K562 (cell line): ENCODE results near the gene MYADML2. TPM values are rescaled to one million over a fixed set of nuclear protein-coding genes. Genes with fewer than 3 reads are reported as not detected.

Experiments used
- ADNP ChIP-seq: fragments of 200-800 bp; sonication (Bioruptor generic); IDR thresholded peaks from 2 replicates; pipeline ENCODE4 v1.6.1; 2016; ENCODE audit warnings: missing genetic modification characterization, missing compliant biosample characterization
- E2F3 ChIP-seq: fragments of 250-450 bp; sonication (Bioruptor Pico); IDR thresholded peaks from 2 replicates; pipeline ENCODE4 v1.4.0; 2020; ENCODE audit warnings: mild to moderate bottlenecking
- ILK ChIP-seq: fragments of 450-650 bp; IDR thresholded peaks from 2 replicates; pipeline ENCODE4 v1.6.1; 2016; ENCODE audit warnings: missing genetic modification characterization, low read depth, mild to moderate bottlenecking, missing compliant biosample characterization, moderate library complexity, borderline replicate concordance
- KAT2B ChIP-seq: IDR thresholded peaks from one replicate; pipeline ENCODE4 v1.6.1; 2012; ENCODE audit warnings: low read depth, mild to moderate bottlenecking, control low read depth, inconsistent platforms, low read length, moderate library complexity
- MTF1 ChIP-seq: fragments of 250-450 bp; sonication (Bioruptor Pico); IDR thresholded peaks from 2 replicates; pipeline ENCODE4 v1.9.0; 2021; ENCODE audit warnings: moderate library complexity, mild to moderate bottlenecking, inconsistent platforms, borderline replicate concordance
- NFATC3 ChIP-seq: fragments of 450-650 bp; IDR thresholded peaks from 2 replicates; pipeline ENCODE4 v1.6.1; 2017; ENCODE audit warnings: mild to moderate bottlenecking
- ZNF311 ChIP-seq: fragments of 250-450 bp; sonication (Bioruptor Pico); IDR thresholded peaks from 2 replicates; pipeline ENCODE4 v1.4.0; 2020; ENCODE audit warnings: mild to moderate bottlenecking, moderate library complexity
- ZNF431 ChIP-seq: sonication (generic); formaldehyde crosslinking; IDR thresholded peaks from 2 replicates; pipeline ENCODE4 v1.8.0; 2022; ENCODE audit warnings: mild to moderate bottlenecking, missing genetic modification reagents
- polyA plus RNA-seq, 8 experiments: library from polyadenylated mRNA; depleted of rRNA in 4 of 8; stranded (reverse) in 5 of 8; unstranded in 3 of 8; fragments of >200 nt; fragmentation: Nextera tagmentation in 2 of 8; fragmentation: Illumina TruSeq in 1 of 8; extraction: Ambion mirVana in 2 of 8; extraction: Trizol in 1 of 8; gene quantifications; 2 replicates each; pipeline versions ENCODE4 v1.2.1 to v1.2.3, GENCODE V29; 2011 to 2014; ENCODE audit warnings: inconsistent platforms in 1 of 8, missing spikeins in 1 of 8
- total RNA-seq, 7 experiments: library from RNA; depleted of rRNA in 6 of 7; stranded (reverse); fragments of >200 nt in 6 of 7; fragmentation: Illumina TruSeq in 2 of 7; extraction: Trizol in 2 of 7; gene quantifications; 2 replicates each; pipeline versions ENCODE4 v1.2.1 to v1.2.3, GENCODE V29; 2011 to 2021; ENCODE audit warnings: low replicate concordance in 1 of 7
- TF ChIP-seq, protein P1 (sequence below): fragments of 250-450 bp; sonication (Bioruptor Pico); IDR thresholded peaks from 2 replicates; pipeline ENCODE4 v1.4.0; 2020
- TF ChIP-seq, protein P2 (sequence below): fragments of 450-650 bp; IDR thresholded peaks from 2 replicates; pipeline ENCODE4 v1.6.1; 2017; ENCODE audit warnings: antibody characterized with exemption
- TF ChIP-seq, protein P3 (sequence below): sonication (generic); formaldehyde crosslinking; IDR thresholded peaks from 2 replicates; pipeline ENCODE4 v1.4.0; 2020; ENCODE audit warnings: mild to moderate bottlenecking, missing genetic modification reagents
- TF ChIP-seq, protein P4 (sequence below): fragments of 450-650 bp; formaldehyde crosslinking; IDR thresholded peaks from 2 replicates; pipeline ENCODE4 v1.4.0; 2020; ENCODE audit warnings: mild to moderate bottlenecking, moderate library complexity
- TF ChIP-seq, protein P5 (sequence below): sonication (generic); formaldehyde crosslinking; IDR thresholded peaks from 2 replicates; pipeline ENCODE4 v1.8.1; 2023; ENCODE audit warnings: mild to moderate bottlenecking, missing genetic modification reagents

Gene MYADML2
- total and polyA plus RNA-seq, 9 of the 15 experiments (the other 6 are each of a cell fraction or from before 2014, with no cell fraction given): not detected

DNA sequence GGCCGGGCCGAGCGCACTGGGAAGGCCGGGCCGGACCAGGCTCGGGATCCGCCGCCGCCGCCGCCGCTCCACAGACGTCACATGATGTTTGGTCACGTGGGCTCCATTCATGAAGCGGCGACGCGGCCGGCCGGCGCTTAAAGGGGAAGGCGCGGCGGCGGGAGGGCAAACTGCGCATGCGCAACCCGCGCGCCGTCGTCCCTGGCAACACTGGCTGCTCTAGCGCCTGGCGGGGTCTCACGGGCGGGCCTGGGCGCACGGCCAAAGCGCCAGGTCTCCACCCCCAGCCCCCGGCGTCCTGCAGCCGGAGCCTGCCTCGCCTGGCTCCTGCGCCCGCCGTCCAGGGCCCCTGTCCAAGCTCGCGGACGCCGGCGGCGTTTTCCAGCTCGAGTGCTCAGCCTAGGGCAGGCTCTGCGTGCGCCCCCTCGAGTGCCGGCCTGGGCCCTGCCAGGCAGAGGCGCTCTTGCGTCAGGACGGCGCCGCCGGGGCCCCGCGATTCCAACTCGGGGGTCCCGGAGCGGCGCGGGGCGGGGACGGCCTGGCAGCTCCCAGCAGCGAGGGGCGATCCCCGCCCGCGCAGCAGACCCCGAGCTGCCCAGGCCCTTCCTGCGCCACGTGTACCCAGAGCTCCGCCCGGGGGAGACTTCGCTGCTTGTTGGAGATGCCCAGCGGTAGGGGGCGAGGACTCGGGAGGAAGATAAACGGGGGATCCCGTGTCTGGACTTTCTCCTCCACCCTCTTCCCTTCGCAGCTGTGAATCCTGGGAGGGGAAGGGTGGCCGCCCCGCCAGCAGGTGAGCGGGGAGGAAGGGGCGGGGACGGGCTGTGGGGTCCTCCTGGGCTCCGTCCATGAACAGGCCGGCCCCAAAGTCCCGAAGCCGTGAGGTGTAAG lies 19.1 kb downstream of the MYADML2 start, which contains the start of gene MAFG (continued):
- TF ChIP-seq, protein P1, sequence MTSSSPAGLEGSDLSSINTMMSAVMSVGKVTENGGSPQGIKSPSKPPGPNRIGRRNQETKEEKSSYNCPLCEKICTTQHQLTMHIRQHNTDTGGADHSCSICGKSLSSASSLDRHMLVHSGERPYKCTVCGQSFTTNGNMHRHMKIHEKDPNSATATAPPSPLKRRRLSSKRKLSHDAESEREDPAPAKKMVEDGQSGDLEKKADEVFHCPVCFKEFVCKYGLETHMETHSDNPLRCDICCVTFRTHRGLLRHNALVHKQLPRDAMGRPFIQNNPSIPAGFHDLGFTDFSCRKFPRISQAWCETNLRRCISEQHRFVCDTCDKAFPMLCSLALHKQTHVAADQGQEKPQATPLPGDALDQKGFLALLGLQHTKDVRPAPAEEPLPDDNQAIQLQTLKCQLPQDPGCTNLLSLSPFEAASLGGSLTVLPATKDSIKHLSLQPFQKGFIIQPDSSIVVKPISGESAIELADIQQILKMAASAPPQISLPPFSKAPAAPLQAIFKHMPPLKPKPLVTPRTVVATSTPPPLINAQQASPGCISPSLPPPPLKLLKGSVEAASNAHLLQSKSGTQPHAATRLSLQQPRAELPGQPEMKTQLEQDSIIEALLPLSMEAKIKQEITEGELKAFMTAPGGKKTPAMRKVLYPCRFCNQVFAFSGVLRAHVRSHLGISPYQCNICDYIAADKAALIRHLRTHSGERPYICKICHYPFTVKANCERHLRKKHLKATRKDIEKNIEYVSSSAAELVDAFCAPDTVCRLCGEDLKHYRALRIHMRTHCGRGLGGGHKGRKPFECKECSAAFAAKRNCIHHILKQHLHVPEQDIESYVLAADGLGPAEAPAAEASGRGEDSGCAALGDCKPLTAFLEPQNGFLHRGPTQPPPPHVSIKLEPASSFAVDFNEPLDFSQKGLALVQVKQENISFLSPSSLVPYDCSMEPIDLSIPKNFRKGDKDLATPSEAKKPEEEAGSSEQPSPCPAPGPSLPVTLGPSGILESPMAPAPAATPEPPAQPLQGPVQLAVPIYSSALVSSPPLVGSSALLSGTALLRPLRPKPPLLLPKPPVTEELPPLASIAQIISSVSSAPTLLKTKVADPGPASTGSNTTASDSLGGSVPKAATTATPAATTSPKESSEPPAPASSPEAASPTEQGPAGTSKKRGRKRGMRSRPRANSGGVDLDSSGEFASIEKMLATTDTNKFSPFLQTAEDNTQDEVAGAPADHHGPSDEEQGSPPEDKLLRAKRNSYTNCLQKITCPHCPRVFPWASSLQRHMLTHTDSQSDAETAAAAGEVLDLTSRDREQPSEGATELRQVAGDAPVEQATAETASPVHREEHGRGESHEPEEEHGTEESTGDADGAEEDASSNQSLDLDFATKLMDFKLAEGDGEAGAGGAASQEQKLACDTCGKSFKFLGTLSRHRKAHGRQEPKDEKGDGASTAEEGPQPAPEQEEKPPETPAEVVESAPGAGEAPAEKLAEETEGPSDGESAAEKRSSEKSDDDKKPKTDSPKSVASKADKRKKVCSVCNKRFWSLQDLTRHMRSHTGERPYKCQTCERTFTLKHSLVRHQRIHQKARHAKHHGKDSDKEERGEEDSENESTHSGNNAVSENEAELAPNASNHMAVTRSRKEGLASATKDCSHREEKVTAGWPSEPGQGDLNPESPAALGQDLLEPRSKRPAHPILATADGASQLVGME: no peak
- TF ChIP-seq MTF1 (CRISPR knock-in tag): no peak
- no peak for TF ChIP-seq ZNF311 (CRISPR knock-in tag)
- TF ChIP-seq, protein P2, sequence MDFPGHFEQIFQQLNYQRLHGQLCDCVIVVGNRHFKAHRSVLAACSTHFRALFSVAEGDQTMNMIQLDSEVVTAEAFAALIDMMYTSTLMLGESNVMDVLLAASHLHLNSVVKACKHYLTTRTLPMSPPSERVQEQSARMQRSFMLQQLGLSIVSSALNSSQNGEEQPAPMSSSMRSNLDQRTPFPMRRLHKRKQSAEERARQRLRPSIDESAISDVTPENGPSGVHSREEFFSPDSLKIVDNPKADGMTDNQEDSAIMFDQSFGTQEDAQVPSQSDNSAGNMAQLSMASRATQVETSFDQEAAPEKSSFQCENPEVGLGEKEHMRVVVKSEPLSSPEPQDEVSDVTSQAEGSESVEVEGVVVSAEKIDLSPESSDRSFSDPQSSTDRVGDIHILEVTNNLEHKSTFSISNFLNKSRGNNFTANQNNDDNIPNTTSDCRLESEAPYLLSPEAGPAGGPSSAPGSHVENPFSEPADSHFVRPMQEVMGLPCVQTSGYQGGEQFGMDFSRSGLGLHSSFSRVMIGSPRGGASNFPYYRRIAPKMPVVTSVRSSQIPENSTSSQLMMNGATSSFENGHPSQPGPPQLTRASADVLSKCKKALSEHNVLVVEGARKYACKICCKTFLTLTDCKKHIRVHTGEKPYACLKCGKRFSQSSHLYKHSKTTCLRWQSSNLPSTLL: no peak
- TF ChIP-seq E2F3 (CRISPR knock-in tag): no peak
- TF ChIP-seq ILK (tag): no peak
- no peak for TF ChIP-seq KAT2B
- TF ChIP-seq, protein P3, sequence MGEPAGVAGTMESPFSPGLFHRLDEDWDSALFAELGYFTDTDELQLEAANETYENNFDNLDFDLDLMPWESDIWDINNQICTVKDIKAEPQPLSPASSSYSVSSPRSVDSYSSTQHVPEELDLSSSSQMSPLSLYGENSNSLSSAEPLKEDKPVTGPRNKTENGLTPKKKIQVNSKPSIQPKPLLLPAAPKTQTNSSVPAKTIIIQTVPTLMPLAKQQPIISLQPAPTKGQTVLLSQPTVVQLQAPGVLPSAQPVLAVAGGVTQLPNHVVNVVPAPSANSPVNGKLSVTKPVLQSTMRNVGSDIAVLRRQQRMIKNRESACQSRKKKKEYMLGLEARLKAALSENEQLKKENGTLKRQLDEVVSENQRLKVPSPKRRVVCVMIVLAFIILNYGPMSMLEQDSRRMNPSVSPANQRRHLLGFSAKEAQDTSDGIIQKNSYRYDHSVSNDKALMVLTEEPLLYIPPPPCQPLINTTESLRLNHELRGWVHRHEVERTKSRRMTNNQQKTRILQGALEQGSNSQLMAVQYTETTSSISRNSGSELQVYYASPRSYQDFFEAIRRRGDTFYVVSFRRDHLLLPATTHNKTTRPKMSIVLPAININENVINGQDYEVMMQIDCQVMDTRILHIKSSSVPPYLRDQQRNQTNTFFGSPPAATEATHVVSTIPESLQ (CRISPR knock-in tag): 0 out of 2 replicates have a peak, but pooled peaks have one; percentile 16
- TF ChIP-seq NFATC3: no peak
- TF ChIP-seq, protein P4, sequence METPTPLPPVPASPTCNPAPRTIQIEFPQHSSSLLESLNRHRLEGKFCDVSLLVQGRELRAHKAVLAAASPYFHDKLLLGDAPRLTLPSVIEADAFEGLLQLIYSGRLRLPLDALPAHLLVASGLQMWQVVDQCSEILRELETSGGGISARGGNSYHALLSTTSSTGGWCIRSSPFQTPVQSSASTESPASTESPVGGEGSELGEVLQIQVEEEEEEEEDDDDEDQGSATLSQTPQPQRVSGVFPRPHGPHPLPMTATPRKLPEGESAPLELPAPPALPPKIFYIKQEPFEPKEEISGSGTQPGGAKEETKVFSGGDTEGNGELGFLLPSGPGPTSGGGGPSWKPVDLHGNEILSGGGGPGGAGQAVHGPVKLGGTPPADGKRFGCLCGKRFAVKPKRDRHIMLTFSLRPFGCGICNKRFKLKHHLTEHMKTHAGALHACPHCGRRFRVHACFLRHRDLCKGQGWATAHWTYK: peak; percentile 74; the same call in 1 of the 2 replicates
- no peak for TF ChIP-seq ZNF431 (CRISPR knock-in tag)
- TF ChIP-seq, protein P5, sequence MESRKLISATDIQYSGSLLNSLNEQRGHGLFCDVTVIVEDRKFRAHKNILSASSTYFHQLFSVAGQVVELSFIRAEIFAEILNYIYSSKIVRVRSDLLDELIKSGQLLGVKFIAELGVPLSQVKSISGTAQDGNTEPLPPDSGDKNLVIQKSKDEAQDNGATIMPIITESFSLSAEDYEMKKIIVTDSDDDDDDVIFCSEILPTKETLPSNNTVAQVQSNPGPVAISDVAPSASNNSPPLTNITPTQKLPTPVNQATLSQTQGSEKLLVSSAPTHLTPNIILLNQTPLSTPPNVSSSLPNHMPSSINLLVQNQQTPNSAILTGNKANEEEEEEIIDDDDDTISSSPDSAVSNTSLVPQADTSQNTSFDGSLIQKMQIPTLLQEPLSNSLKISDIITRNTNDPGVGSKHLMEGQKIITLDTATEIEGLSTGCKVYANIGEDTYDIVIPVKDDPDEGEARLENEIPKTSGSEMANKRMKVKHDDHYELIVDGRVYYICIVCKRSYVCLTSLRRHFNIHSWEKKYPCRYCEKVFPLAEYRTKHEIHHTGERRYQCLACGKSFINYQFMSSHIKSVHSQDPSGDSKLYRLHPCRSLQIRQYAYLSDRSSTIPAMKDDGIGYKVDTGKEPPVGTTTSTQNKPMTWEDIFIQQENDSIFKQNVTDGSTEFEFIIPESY: peak; percentile 86
- no peak for TF ChIP-seq ADNP (tag)
